Measurements from ENCODE around the gene SPN. TPM values are rescaled to one million over a fixed set of nuclear protein-coding genes. Genes with fewer than 3 reads are reported as not detected.
"Not testable (repeated sequence)": the region's sequence is repeated elsewhere in the genome, so short reads cannot be mapped to it uniquely, and the experiment has no call there.

SPN gene
- total RNA-seq, 1 experiment from 2014 or later = not detected

DNA sequence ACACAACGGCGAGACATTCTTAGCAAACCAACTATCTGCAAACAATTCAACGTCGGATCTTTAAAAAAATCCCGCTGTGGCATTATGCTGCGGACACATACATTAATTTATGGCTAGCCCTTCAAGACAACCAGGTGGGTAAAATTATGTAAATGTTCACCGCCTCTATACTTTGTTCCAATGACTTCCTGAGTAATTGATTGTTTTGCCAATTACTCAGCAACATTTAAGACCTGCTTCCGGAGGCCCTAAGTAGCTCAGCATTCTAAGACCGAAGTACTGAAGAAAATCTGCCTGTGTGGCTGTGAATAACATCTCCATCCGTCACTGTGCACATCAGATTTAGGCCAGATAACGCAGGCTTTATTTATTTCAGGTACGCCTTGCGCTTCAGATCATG lies 39.2 kb downstream of the SPN start:
- TF ChIP-seq, protein P1, sequence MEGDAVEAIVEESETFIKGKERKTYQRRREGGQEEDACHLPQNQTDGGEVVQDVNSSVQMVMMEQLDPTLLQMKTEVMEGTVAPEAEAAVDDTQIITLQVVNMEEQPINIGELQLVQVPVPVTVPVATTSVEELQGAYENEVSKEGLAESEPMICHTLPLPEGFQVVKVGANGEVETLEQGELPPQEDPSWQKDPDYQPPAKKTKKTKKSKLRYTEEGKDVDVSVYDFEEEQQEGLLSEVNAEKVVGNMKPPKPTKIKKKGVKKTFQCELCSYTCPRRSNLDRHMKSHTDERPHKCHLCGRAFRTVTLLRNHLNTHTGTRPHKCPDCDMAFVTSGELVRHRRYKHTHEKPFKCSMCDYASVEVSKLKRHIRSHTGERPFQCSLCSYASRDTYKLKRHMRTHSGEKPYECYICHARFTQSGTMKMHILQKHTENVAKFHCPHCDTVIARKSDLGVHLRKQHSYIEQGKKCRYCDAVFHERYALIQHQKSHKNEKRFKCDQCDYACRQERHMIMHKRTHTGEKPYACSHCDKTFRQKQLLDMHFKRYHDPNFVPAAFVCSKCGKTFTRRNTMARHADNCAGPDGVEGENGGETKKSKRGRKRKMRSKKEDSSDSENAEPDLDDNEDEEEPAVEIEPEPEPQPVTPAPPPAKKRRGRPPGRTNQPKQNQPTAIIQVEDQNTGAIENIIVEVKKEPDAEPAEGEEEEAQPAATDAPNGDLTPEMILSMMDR (conservative IDR thresholded peaks at IDR 0.05; ENCODE audit: low read depth, low read length) = no peak
- no peak for TF ChIP-seq EZH2 (IDR thresholded peaks at IDR 0.05; ENCODE audit: borderline replicate concordance, low read depth, low read length, poor library complexity, severe bottlenecking)
- POLR2A ChIA-PET (ENCODE audit: low non-redundant PET) = interaction anchor here (0.7 kb wide), 1 partner anchor 325 kb away, joined by 3 read pairs; no protein-coding TSS in a partner anchor
- peaks cover 13% of the 10 kb centered on the region for H3K4me1 ChIP-seq (ENCODE audit: insufficient read depth, low read length, poor library complexity, severe bottlenecking)
- CTCF ChIA-PET = no interaction called here
- peak overlapping the region; percentile 4 for H3K27ac ChIP-seq (ENCODE audit: low read depth, low read length, poor library complexity, severe bottlenecking)
- no peak overlapping the region for H3K4me3 ChIP-seq (ENCODE audit: low read depth, low read length, poor library complexity, severe bottlenecking)
- H3K27me3 ChIP-seq (replicated peaks; ENCODE audit: insufficient read depth, low read depth, low read length, poor library complexity) = no peaks in the 10 kb centered on the region
- DNase-seq (ENCODE audit: low spot score) = peak; percentile 62
- H3K36me3 ChIP-seq (ENCODE audit: insufficient read depth, low read length, poor library complexity, severe bottlenecking) = no peaks in the 10 kb centered on the region
- H3K9me3 ChIP-seq (ENCODE audit: low read depth, low read length, poor library complexity, severe bottlenecking) = no peaks in the 10 kb centered on the region
- no TSS peak for BruUV-seq (replicated peaks)
- intact Hi-C loops (cut with micrococcal nuclease; ENCODE audit: unreplicated experiment) = no loop called here

- TF ChIP-seq, protein P1 (conservative IDR thresholded peaks at IDR 0.05; ENCODE audit: low read depth, low read length) = no peak
- no peak for TF ChIP-seq EZH2 (IDR thresholded peaks at IDR 0.05; ENCODE audit: borderline replicate concordance, low read depth, low read length, poor library complexity, severe bottlenecking)
- DNase-seq (ENCODE audit: low spot score) = no peak
- no peaks in the 10 kb centered on the region for H3K27me3 ChIP-seq (replicated peaks; ENCODE audit: insufficient read depth, low read depth, low read length, poor library complexity)
- no peak overlapping the region for H3K4me3 ChIP-seq (ENCODE audit: low read depth, low read length, poor library complexity, severe bottlenecking)
- ChIA-PET CTCF (no interaction called here), POLR2A (ENCODE audit: low non-redundant PET) (no interaction called here)
- intact Hi-C loops (cut with micrococcal nuclease; ENCODE audit: unreplicated experiment) = no loop called here
- no TSS peak for BruUV-seq (replicated peaks)
- H3K27ac ChIP-seq (ENCODE audit: low read depth, low read length, poor library complexity, severe bottlenecking) = no peak overlapping the region
- H3K36me3 ChIP-seq (ENCODE audit: insufficient read depth, low read length, poor library complexity, severe bottlenecking) = no peaks in the 10 kb centered on the region
- H3K4me1 ChIP-seq (ENCODE audit: insufficient read depth, low read length, poor library complexity, severe bottlenecking) = peaks cover 13% of the 10 kb centered on the region
- no peaks in the 10 kb centered on the region for H3K9me3 ChIP-seq (ENCODE audit: low read depth, low read length, poor library complexity, severe bottlenecking)
These were observed 42.0 kb downstream of the SPN start for GRCh38 chr16:29705030-29705429.

DNA sequence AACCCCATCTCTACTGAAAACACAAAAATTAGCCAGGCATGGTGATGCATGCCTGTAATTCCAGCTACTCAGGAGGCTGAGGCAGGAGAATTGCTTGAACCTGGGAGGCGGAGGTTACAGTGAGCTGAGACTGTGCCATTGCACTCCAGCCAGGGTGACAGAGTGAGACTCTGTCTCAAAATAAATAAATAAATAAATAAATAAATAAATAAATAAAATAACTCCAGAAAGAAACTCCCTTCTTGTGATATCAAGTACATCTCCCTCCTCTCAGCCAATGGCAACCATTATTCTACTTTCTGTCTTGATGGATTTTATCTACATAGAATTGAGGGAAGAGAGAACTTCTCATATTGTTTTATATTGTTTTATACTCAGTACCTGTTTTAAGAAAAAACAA lies 44.1 kb downstream of the SPN start:
- BruUV-seq (replicated peaks); H3K4me1 ChIP-seq (ENCODE audit: insufficient read depth, low read length, poor library complexity, severe bottlenecking); intact Hi-C loops (cut with micrococcal nuclease; ENCODE audit: unreplicated experiment); H3K4me3 ChIP-seq (ENCODE audit: low read depth, low read length, poor library complexity, severe bottlenecking); H3K27ac ChIP-seq (ENCODE audit: low read depth, low read length, poor library complexity, severe bottlenecking); POLR2A ChIA-PET (ENCODE audit: low non-redundant PET); H3K36me3 ChIP-seq (ENCODE audit: insufficient read depth, low read length, poor library complexity, severe bottlenecking); H3K27me3 ChIP-seq (replicated peaks; ENCODE audit: insufficient read depth, low read depth, low read length, poor library complexity); H3K9me3 ChIP-seq (ENCODE audit: low read depth, low read length, poor library complexity, severe bottlenecking); DNase-seq (ENCODE audit: low spot score): not testable (repeated sequence)
- CTCF ChIA-PET = interaction anchor here (0.6 kb wide), 1 partner anchor 16 kb away, joined by 4 read pairs; no protein-coding TSS in a partner anchor

DNA sequence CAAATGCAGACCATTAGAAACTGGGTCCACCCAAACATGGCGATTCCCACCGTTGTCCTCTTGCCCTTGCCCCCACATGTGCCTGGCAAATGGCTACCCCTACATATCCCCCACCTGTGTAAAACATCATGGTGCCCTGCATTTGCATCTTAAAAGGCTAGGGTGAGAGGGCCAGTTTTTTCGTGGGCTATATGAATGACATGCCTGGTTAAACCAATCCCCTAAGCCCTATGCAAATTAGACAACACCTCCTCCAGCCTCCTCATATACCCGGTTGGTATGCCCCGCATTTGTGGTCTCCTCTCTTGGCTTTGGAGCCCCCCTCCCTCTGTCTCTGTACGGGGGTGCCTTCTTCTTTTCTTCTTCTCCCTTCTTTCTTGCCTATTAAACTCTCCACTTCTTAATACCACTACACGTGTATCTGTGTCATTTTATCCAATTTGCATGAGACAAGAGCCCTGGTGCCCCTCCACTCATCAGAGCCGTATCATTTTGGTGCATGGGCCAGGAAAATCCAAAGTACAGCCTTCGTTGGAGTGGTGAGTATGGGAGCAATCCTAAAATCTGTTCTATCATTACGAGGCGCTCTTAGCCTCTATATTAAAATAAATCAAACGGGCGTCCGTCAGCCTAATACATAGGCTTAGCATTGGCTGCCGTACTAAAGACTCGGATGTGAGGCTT lies 46.0 kb downstream of the SPN start:
- H3K4me1 ChIP-seq (ENCODE audit: insufficient read depth, low read length, poor library complexity, severe bottlenecking) = no peaks in the 10 kb centered on the region
- H3K36me3 ChIP-seq (ENCODE audit: insufficient read depth, low read length, poor library complexity, severe bottlenecking) = no peaks in the 10 kb centered on the region
- no peaks in the 10 kb centered on the region for H3K9me3 ChIP-seq (ENCODE audit: low read depth, low read length, poor library complexity, severe bottlenecking)
- H3K4me3 ChIP-seq (ENCODE audit: low read depth, low read length, poor library complexity, severe bottlenecking) = no peak overlapping the region
- BruUV-seq (replicated peaks) = no TSS peak
- intact Hi-C loops (cut with micrococcal nuclease; ENCODE audit: unreplicated experiment) = no loop called here
- ChIA-PET CTCF (no interaction called here), POLR2A (ENCODE audit: low non-redundant PET) (no interaction called here)
- DNase-seq (ENCODE audit: low spot score) = no peak
- H3K27me3 ChIP-seq (replicated peaks; ENCODE audit: insufficient read depth, low read depth, low read length, poor library complexity) = no peaks in the 10 kb centered on the region
- no peak overlapping the region for H3K27ac ChIP-seq (ENCODE audit: low read depth, low read length, poor library complexity, severe bottlenecking)
- TF ChIP-seq, protein P1 (conservative IDR thresholded peaks at IDR 0.05; ENCODE audit: low read depth, low read length) = no peak
- TF ChIP-seq EZH2 (IDR thresholded peaks at IDR 0.05; ENCODE audit: borderline replicate concordance, low read depth, low read length, poor library complexity, severe bottlenecking) = no peak

DNA sequence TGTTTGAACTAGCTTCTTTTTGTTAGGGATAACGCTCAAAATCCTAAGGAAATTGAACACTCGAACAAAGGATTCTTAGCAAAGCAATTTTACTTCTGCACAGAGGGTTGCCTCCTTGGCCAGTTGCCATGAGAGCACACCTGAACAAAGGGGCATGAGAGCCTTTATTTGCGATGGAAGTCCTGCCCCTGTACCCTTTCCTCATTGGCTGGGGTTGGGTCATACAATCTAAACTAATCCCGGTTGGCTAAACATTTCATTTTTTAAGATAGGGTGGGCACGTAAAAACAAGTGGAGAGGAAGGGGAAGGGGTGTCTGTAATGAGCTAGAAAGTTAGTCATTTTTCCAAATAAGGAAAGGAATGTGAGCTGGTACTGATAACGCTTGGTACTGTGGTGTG lies 46.6 kb downstream of the SPN start:
- H3K9me3 ChIP-seq (ENCODE audit: low read depth, low read length, poor library complexity, severe bottlenecking); H3K36me3 ChIP-seq (ENCODE audit: insufficient read depth, low read length, poor library complexity, severe bottlenecking); BruUV-seq (replicated peaks); POLR2A ChIA-PET (ENCODE audit: low non-redundant PET); H3K4me1 ChIP-seq (ENCODE audit: insufficient read depth, low read length, poor library complexity, severe bottlenecking); intact Hi-C loops (cut with micrococcal nuclease; ENCODE audit: unreplicated experiment); DNase-seq (ENCODE audit: low spot score); CTCF ChIA-PET; H3K4me3 ChIP-seq (ENCODE audit: low read depth, low read length, poor library complexity, severe bottlenecking); H3K27me3 ChIP-seq (replicated peaks; ENCODE audit: insufficient read depth, low read depth, low read length, poor library complexity); H3K27ac ChIP-seq (ENCODE audit: low read depth, low read length, poor library complexity, severe bottlenecking): not testable (repeated sequence)

Measured in A673 (cell line).